Measurements from ENCODE around the gene ATP2A2. TPM values are rescaled to one million over a fixed set of nuclear protein-coding genes. Genes with fewer than 3 reads are reported as not detected.

ATP2A2 gene
- total and polyA plus RNA-seq, 2 of the 8 experiments (the other 6 are each of a cell fraction or from before 2014, with no cell fraction given), result 86.1 to 271 TPM

DNA sequence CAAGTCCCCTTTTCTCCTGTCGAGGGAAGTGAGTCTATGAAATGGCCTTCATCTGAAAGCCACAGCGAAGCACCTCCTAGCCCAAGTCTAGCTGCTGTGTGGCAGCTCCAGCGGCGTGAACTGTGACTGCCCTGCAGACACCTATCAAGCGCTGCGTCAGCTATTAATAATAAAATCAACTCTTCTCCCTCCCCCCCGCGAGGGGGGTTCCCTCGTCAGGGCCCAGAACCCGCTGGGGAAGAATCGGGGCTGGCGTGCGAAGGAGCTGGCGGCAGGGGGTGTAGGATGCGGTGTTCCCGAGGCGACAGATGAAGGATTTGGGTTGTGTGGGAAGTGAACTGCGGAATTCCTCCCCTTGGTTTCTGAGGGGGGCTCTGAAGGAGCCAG lies 662 bp upstream of the ATP2A2 start:
- no peak overlapping the region for H3K14ac ChIP-seq (ENCODE audit: insufficient read length)
- H3K79me1 ChIP-seq (ENCODE audit: low read depth, low read length), result no peaks in the 10 kb centered on the region; the same call in 1 of the 2 replicates
- no peak for FAIRE-seq
- H3K4me1 ChIP-seq (replicated peaks in 1 of 4; ENCODE audit: control insufficient read depth in 3 of 4, insufficient read depth in 4 of 4, low read length in 3 of 4), result peaks cover 4 to 13% (median 8%) of the 10 kb centered on the region in 4 experiments; a peak in 5 of 7 replicates
- peak in 1 of 2 experiments; percentile 80 for DNase-seq (ENCODE audit: low read depth in 1 of 2, low spot score in 2 of 2)
- no peak overlapping the region; the same call in 1 of the 2 replicates for H2AFZ ChIP-seq (ENCODE audit: low read length)
- no peak overlapping the region for H2BK15ac ChIP-seq (ENCODE audit: low read length)
- H3K9ac ChIP-seq (replicated peaks in 1 of 4; ENCODE audit: extremely low read depth in 1 of 4, low read depth in 3 of 4, low read length in 3 of 4), result peak overlapping the region; percentile 59 to 95 (median 78)
- H3K27me3 ChIP-seq (replicated peaks in 1 of 4; ENCODE audit: control insufficient read depth in 3 of 4, extremely low read depth in 1 of 4, insufficient read depth in 3 of 4, low read length in 3 of 4), result peaks cover 0 to 3% (median 1%) of the 10 kb centered on the region in 4 experiments; a peak in 2 of 7 replicates
- peak overlapping the region; percentile 87 for H4K91ac ChIP-seq (replicated peaks; ENCODE audit: insufficient read length, low read length)
- H3K18ac ChIP-seq (ENCODE audit: extremely low read depth, low read length), result peak overlapping the region; percentile 99
- peak overlapping the region; percentile 90 for H4K5ac ChIP-seq (ENCODE audit: insufficient read length, low read depth, low read length)
- peaks cover 8 to 15% of the 10 kb centered on the region in 2 experiments for H4K20me1 ChIP-seq (replicated peaks in 1 of 2; ENCODE audit: control insufficient read depth in 1 of 2, insufficient read depth in 2 of 2, low read length in 2 of 2)
- no peak overlapping the region for H3K4ac ChIP-seq (replicated peaks; ENCODE audit: insufficient read length, low read depth, low read length)
- peak overlapping the region; percentile 81 to 89 for H3K4me2 ChIP-seq (ENCODE audit: insufficient read depth in 1 of 2, low read depth in 2 of 2, low read length in 2 of 2)
- H4K8ac ChIP-seq (ENCODE audit: extremely low read depth, insufficient read depth, low read length), result peak overlapping the region; percentile 64
- H2BK20ac ChIP-seq (ENCODE audit: low read length), result no peak overlapping the region
- peak overlapping the region; percentile 70; the same call in 1 of the 2 replicates for H2BK12ac ChIP-seq (ENCODE audit: low read depth, low read length)
- H2BK5ac ChIP-seq (ENCODE audit: low read depth, low read length), result no peak overlapping the region
- H2BK120ac ChIP-seq (replicated peaks; ENCODE audit: low read depth, low read length), result no peak overlapping the region
- no peak overlapping the region; the same call in 1 of the 2 replicates for H2AK5ac ChIP-seq (ENCODE audit: low read depth, low read length)
- peak overlapping the region; percentile 78 to 96 (median 92) for H3K4me3 ChIP-seq (ENCODE audit: extremely low read depth in 1 of 4, insufficient read depth in 2 of 4, low read depth in 3 of 4, low read length in 4 of 4)
- POLR2A ChIA-PET (ENCODE audit: partially characterized antibody), result interaction anchor here (0.5 to 4.5 kb wide), 39 partner anchors 8 to 188 kb away, joined by 3 to 41 read pairs (median 4); partner anchors contain the start of genes FAM216A, GPN3 and IFT81
- no peaks in the 10 kb centered on the region for H3K9me3 ChIP-seq (ENCODE audit: insufficient read depth in 2 of 2, low read depth in 1 of 2, low read length in 1 of 2)
- H3K27ac ChIP-seq (ENCODE audit: low read depth, low read length), result peak overlapping the region; percentile 71; the same call in 1 of the 2 replicates
- no peak overlapping the region for H3K56ac ChIP-seq (replicated peaks; ENCODE audit: insufficient read length, low read depth, low read length)
- WGBS, 2 experiments (ENCODE audit: extremely low coverage in 1 of 2, insufficient coverage in 1 of 2, insufficient read length in 1 of 2, insufficient replicate concordance in 2 of 2, low coverage in 1 of 2, low lambda C conversion rate in 2 of 2, missing lambda C conversion rate in 1 of 2), result 4% methylated on average over 18 of the region's 18 CpGs; no CpG with 5 or more reads in 1 of the 2 experiments
- CTCF ChIA-PET (ENCODE audit: partially characterized antibody), result interaction anchor here (1.2 to 1.9 kb wide), 5 partner anchors 22 to 178 kb away, joined by 3 to 9 read pairs (median 5); no protein-coding TSS in a partner anchor
- peaks cover 23 to 35% of the 10 kb centered on the region in 2 experiments for H3K79me2 ChIP-seq (ENCODE audit: control insufficient read depth in 1 of 2, insufficient read depth in 2 of 2, low read length in 2 of 2)
- peaks cover 0 to 22% (median 3%) of the 10 kb centered on the region in 4 experiments; a peak in 3 of 8 replicates for H3K36me3 ChIP-seq (ENCODE audit: control insufficient read depth in 2 of 4, insufficient read depth in 4 of 4, low read length in 3 of 4)
- no peak overlapping the region for H3K23ac ChIP-seq (ENCODE audit: insufficient read length)
- H3K23me2 ChIP-seq (ENCODE audit: low read depth, low read length), result peaks cover 15% of the 10 kb centered on the region
- TF ChIP-seq TAF7 (optimal IDR thresholded peaks at IDR 0.05; ENCODE audit: borderline replicate concordance, low read depth, low read length), result no peak
- TF ChIP-seq POLR2A (IDR thresholded peaks at IDR 0.05; ENCODE audit: control extremely low read depth in 1 of 2, low read depth in 2 of 2, low read length in 2 of 2), result no peak
- TF ChIP-seq EZH2 (IDR thresholded peaks at IDR 0.05; ENCODE audit: low read depth, low read length, severe bottlenecking), result no peak
- TF ChIP-seq ASH2L (IDR thresholded peaks at IDR 0.05; ENCODE audit: low read length), result peak; percentile 77
- no peak for TF ChIP-seq FOSL1 (IDR thresholded peaks at IDR 0.05; ENCODE audit: insufficient read depth, low read depth, low read length)
- no peak for TF ChIP-seq NRF1 (IDR thresholded peaks at IDR 0.05; ENCODE audit: low read depth, low read length)
- TF ChIP-seq RBBP5 (IDR thresholded peaks at IDR 0.05; ENCODE audit: borderline replicate concordance, low read depth, low read length), result no peak
- no peak for TF ChIP-seq CHD2 (IDR thresholded peaks at IDR 0.05; ENCODE audit: low read length)
- no peak for TF ChIP-seq TCF12 (IDR thresholded peaks at IDR 0.05; ENCODE audit: low read depth, low read length)
- peak; percentile 8; the same call in 1 of the 2 replicates for TF ChIP-seq KDM1A (IDR thresholded peaks at IDR 0.05; ENCODE audit: borderline replicate concordance, low read length)
- TF ChIP-seq SAP30 (IDR thresholded peaks at IDR 0.05; ENCODE audit: insufficient read depth, insufficient replicate concordance, low read length), result peak; percentile 72
- TF ChIP-seq CTBP2 (IDR thresholded peaks at IDR 0.05; ENCODE audit: borderline replicate concordance, insufficient read depth, insufficient read length, low read length), result no peak
- TF ChIP-seq TEAD4 (IDR thresholded peaks at IDR 0.05; ENCODE audit: low read depth, low read length), result no peak
